Activated CD4-positive, alpha-beta memory T cell treated with anti-CD3 and anti-CD28 coated beads for 36 hours (primary cell): ENCODE measurements around the gene HNF1B. TPM values are rescaled to one million over a fixed set of nuclear protein-coding genes. Genes with fewer than 3 reads are reported as not detected.

Experiments
- CTCF ChIA-PET: fragments of 350-600 bp; sonication (Branson Sonifier 250); formaldehyde crosslinking; loops from one replicate; lab custom pipeline; 2021; ENCODE audit warnings: antibody characterized with exemption, inconsistent platforms; lab: Charles Lee
- POLR2A ChIA-PET: fragments of 350-600 bp; sonication (Branson Sonifier 250); formaldehyde crosslinking; loops from one replicate; lab custom pipeline; 2021; ENCODE audit warnings: antibody characterized with exemption; lab: Charles Lee
- DNase-seq: peaks from one replicate; pipeline ENCODE4 v3.0.0-alpha.2; 2020
- H3K27ac Mint-ChIP-seq: one replicate; pipeline ENCODE4 v1.8.0; 2021; ENCODE audit warnings: mixed read lengths
- H3K27me3 Mint-ChIP-seq: one replicate; pipeline ENCODE4 v1.8.0; 2021; ENCODE audit warnings: mixed read lengths
- H3K36me3 Mint-ChIP-seq: one replicate; pipeline ENCODE4 v1.8.0; 2021; ENCODE audit warnings: mixed read lengths
- H3K4me1 Mint-ChIP-seq: one replicate; pipeline ENCODE4 v1.8.0; 2021; ENCODE audit warnings: low read depth, mixed read lengths
- H3K4me3 Mint-ChIP-seq: one replicate; pipeline ENCODE4 v1.8.0; 2021; ENCODE audit warnings: mild to moderate bottlenecking, mixed read lengths
- H3K9me3 Mint-ChIP-seq: one replicate; pipeline ENCODE4 v1.8.0; 2021; ENCODE audit warnings: mixed read lengths
- intact Hi-C: fragments of 100-400 bp; cut with micrococcal nuclease; formaldehyde crosslinking; loops from one replicate; pipeline ENCODE4 v1.15.1; 2023
- total RNA-seq, 2 experiments: library from RNA; stranded (reverse); gene quantifications; one replicate each; pipeline ENCODE4 v1.2.3, GENCODE V29; 2021

The HNF1B gene
- total RNA-seq, 2 experiments from 2014 or later = not detected

DNA sequence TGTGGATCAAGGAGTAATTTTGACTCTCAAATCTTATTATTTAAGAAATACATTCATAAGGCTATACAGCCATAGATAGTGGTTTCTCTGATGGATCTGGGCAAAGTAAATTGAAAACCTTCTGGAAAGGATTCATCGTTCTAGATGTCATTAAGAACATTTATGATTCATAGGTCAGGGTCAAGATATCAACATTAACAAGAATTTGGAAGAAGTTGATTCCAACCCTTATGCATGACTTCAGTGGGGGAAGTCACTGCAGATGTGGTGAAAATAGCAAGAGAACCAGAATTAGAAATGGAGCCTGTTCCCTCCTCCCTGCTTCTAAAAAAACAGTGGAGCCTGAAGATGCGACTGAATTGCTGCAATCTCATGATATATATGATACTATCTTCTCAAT is 36.6 kb upstream of the HNF1B start:
- Mint-ChIP-seq H3K4me1 (no peaks in the 10 kb centered on the region), H3K27me3 (peaks cover 6% of the 10 kb centered on the region), H3K9me3 (no peaks in the 10 kb centered on the region), H3K27ac (no peak overlapping the region), H3K4me3 (no peak overlapping the region), H3K36me3 (no peaks in the 10 kb centered on the region)
- no peak for DNase-seq
- intact Hi-C loops = no loop called here
- POLR2A ChIA-PET = no interaction called here
- CTCF ChIA-PET = interaction anchor here (2.1 kb wide), 1 partner anchor 10 kb away, joined by 14 read pairs; no protein-coding TSS in a partner anchor

DNA sequence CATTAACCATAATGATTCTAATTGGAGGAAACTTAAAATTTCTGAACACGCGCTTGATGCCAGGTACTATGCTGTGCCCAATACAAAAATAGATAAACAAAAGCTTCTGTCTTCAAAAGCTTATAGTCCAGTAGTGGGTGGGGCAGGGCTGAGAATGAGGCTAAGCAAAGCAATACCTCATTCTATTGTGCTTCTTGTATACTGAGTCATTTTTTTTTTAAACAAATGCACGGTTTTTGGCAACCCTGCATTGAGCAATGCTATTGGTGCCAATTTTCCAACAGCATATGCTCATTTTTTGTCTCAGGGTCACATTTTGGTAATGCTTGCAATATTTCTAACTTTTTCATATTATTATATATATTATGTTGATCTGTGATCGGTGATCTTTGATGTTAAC is 34.7 kb upstream of the HNF1B start:
- Mint-ChIP-seq H3K4me3 (no peak overlapping the region), H3K4me1 (peaks cover 8% of the 10 kb centered on the region), H3K27ac (no peak overlapping the region), H3K27me3 (peaks cover 6% of the 10 kb centered on the region), H3K36me3 (no peaks in the 10 kb centered on the region), H3K9me3 (no peaks in the 10 kb centered on the region)
- DNase-seq = no peak
- POLR2A ChIA-PET = no interaction called here
- intact Hi-C loops = no loop called here
- CTCF ChIA-PET = interaction anchor here (1.3 to 2.1 kb wide), 2 partner anchors 9 to 12 kb away, joined by 3 to 14 read pairs; no protein-coding TSS in a partner anchor

DNA sequence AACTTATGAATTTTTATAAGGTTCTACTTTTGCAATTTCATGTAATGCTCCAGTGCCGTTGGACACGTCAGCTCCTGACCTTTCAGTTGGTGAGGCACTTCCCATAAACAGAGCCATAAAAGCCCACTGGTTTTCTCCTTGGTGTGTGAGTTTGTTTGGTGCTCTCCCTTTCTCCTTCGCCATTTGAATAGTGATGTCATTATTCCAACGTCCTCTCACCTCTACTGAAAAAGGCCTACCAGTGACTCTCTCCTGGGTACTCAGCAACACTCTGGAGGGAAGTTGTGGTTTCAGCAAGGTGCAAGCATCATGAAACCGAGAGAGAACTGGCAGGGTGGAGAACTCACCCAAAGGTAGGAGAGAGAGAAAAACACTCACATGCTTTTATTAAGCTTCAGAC is 29.6 kb upstream of the HNF1B start:
- ChIA-PET POLR2A (interaction anchor here (0.7 to 1.3 kb wide), 3 partner anchors 77 to 165 kb away, joined by 3 read pairs; no protein-coding TSS in a partner anchor), CTCF (interaction anchor here (0.9 kb wide), 1 partner anchor 42 kb away, joined by 3 read pairs; no protein-coding TSS in a partner anchor)
- no peak overlapping the region for H3K4me3 Mint-ChIP-seq
- peak overlapping the region; percentile 78 for H3K27ac Mint-ChIP-seq
- no peaks in the 10 kb centered on the region for H3K36me3 Mint-ChIP-seq
- peaks cover 2% of the 10 kb centered on the region for H3K27me3 Mint-ChIP-seq
- peaks cover 27% of the 10 kb centered on the region for H3K4me1 Mint-ChIP-seq
- DNase-seq = peak; percentile 69
- H3K9me3 Mint-ChIP-seq = no peaks in the 10 kb centered on the region
- intact Hi-C loops = loop anchor here (5.0 kb wide), 3 partner anchors 72 to 132 kb away; partner anchors contain the start of gene DDX52

DNA sequence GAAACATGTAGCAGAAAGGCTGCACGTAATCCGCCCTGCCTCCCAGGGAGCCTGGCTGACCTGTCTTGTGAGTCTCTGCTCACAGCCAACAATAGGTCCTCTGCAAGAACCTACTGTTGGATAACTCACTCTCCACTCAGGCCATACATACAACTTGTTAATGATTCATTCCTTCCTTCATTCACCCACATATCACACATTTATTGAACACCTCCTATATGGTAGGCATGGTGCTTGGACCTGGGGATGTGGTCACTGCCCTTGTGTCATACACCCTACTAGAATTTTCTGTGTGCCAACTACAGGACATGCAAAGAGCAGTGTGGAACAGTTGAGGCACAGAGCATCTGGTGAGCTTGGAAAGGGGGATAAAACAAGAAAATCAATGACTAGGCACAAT is 28.1 kb upstream of the HNF1B start:
- H3K9me3 Mint-ChIP-seq = no peaks in the 10 kb centered on the region
- ChIA-PET POLR2A (no interaction called here), CTCF (interaction anchor here (1.2 kb wide), 1 partner anchor 19 kb away, joined by 4 read pairs; no protein-coding TSS in a partner anchor)
- no peak overlapping the region for H3K4me3 Mint-ChIP-seq
- no peak for DNase-seq
- no peak overlapping the region for H3K27ac Mint-ChIP-seq
- H3K27me3 Mint-ChIP-seq = peaks cover 4% of the 10 kb centered on the region
- intact Hi-C loops = loop anchor here (5.0 kb wide), 3 partner anchors 71 to 131 kb away; partner anchors contain the start of gene DDX52
- H3K36me3 Mint-ChIP-seq = no peaks in the 10 kb centered on the region
- peaks cover 27% of the 10 kb centered on the region for H3K4me1 Mint-ChIP-seq

DNA sequence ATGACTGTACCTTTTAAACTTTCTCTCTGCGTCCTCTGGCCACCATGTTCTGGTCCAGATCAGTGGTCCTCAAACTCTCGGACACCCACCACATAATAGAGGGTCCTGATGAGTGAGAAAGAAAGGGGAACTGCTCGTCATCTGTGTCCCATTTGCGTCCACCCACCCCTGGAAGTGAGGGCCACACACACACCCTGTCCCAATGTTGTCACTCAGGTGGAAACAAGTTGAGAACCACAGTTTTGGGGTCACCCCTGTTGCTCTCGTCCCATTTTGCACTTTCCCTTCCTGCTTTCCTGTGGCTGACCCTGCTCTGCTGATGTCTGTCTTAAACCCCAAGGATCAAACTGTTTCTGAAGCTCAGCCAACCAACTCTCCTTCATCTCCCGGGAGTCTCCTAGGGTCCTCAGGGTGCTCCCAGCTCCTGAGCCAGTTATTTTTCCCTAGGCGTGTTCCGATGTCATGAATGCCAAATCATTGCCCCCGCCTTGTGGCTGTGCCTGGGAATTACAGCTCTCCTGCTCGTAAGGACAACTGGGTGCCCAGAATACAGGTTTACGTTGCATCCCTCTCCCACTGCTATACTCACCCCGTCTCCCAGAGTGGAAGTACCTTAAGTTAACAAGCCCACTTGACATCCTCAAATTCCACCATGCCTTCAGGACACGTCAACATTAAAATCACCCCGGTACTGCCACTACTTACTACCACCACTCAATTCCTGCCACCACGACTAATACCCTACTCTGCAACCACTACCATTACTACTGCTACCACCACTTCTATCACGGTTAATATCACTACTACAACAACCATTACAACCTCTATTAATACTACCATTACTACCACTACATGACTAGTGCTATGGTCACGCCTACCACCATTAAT is 26.0 kb upstream of the HNF1B start:
- peaks cover 12% of the 10 kb centered on the region for H3K27me3 Mint-ChIP-seq
- ChIA-PET CTCF (interaction anchor here (0.6 to 2.2 kb wide), 17 partner anchors 9 to 243 kb away, joined by 3 to 15 read pairs (median 3); partner anchors contain the start of gene HNF1B), POLR2A (no interaction called here)
- no peak overlapping the region for H3K27ac Mint-ChIP-seq
- no peaks in the 10 kb centered on the region for H3K9me3 Mint-ChIP-seq
- peak; percentile 62 for DNase-seq
- no peaks in the 10 kb centered on the region for H3K36me3 Mint-ChIP-seq
- H3K4me3 Mint-ChIP-seq = no peak overlapping the region
- H3K4me1 Mint-ChIP-seq = peaks cover 27% of the 10 kb centered on the region
- intact Hi-C loops = loop anchor here (5.0 kb wide), 3 partner anchors 69 to 129 kb away; partner anchors contain the start of gene DDX52

DNA sequence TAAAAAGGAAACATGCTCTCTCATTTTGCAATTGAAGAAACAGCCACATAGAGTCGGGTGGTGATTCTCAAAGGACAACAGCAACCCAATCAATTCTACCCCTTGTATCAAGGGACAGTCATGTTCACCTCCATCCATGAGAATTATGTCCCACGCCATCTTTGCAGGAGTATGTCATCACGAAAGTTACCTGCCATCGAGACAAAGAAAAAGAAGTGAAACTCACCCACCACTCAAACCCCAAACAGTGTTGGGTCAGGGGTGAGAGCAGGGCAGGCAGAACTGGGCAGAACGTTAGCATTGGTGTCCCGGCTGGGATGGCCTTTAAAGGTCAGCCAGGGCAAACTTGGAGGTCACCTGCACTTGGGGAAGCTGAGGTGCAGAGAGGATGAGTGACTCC is 24.2 kb upstream of the HNF1B start:
- Mint-ChIP-seq H3K4me1 (peaks cover 28% of the 10 kb centered on the region), H3K4me3 (no peak overlapping the region), H3K27me3 (peaks cover 20% of the 10 kb centered on the region), H3K9me3 (no peaks in the 10 kb centered on the region), H3K36me3 (no peaks in the 10 kb centered on the region), H3K27ac (no peak overlapping the region)
- ChIA-PET CTCF (interaction anchor here (1.2 to 2.2 kb wide), 3 partner anchors 23 to 65 kb away, joined by 4 to 15 read pairs (median 5); partner anchors contain the start of gene HNF1B), POLR2A (no interaction called here)
- intact Hi-C loops = no loop called here
- DNase-seq = no peak

DNA sequence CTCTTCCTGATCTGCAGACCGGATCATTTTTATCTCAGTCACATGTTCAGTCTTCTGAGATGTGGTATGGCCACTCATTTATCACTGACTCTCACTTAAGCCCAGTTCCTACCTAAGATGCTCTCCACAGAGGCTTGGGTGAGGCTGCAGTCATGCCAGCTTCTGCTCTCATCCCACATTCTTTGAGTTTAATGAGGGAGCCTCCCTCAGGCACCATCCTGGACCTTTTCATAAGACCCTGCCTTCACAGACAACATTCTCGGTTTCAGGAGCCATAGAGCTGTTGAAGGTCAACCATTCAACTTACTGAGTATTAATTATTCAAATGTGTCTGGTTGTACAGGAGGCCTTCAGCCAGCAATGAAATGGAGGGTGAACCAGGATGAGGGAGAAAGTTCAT is 23.6 kb upstream of the HNF1B start:
- CTCF ChIA-PET = no interaction called here
- Mint-ChIP-seq H3K4me1 (peaks cover 22% of the 10 kb centered on the region), H3K9me3 (no peaks in the 10 kb centered on the region)

DNA sequence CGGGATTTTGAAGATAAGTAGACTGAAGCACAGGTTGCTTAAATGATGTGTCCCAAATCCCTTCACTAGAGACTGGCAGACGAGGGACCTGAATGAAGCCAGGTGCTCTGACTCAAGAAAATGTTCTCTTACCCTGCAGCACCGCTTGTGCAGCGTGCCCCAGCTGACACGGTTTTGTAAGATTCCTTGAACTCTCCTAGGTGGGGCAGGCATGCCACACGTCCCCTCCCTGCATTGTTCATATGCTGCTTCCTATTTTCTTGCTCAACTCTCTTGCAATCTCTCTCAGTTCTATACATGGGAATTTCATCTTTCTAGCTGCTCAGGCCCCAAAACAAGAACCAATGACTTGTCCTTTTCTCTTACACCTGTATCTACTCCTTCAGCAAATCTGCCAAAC is 22.1 kb upstream of the HNF1B start:
- Mint-ChIP-seq H3K9me3 (no peaks in the 10 kb centered on the region), H3K27ac (no peak overlapping the region), H3K36me3 (no peaks in the 10 kb centered on the region), H3K4me3 (no peak overlapping the region), H3K27me3 (peaks cover 28% of the 10 kb centered on the region), H3K4me1 (peaks cover 14% of the 10 kb centered on the region)
- DNase-seq = no peak
- POLR2A ChIA-PET = interaction anchor here (0.6 kb wide), 1 partner anchor 38 kb away, joined by 3 read pairs; no protein-coding TSS in a partner anchor
- intact Hi-C loops = no loop called here
- CTCF ChIA-PET = no interaction called here

More for the DNA sequence above, 23.6 kb upstream of the HNF1B start:
- Mint-ChIP-seq H3K36me3 (no peaks in the 10 kb centered on the region), H3K27me3 (peaks cover 20% of the 10 kb centered on the region), H3K4me3 (no peak overlapping the region), H3K27ac (no peak overlapping the region)
- no peak for DNase-seq
- intact Hi-C loops = no loop called here
- POLR2A ChIA-PET = no interaction called here

DNA sequence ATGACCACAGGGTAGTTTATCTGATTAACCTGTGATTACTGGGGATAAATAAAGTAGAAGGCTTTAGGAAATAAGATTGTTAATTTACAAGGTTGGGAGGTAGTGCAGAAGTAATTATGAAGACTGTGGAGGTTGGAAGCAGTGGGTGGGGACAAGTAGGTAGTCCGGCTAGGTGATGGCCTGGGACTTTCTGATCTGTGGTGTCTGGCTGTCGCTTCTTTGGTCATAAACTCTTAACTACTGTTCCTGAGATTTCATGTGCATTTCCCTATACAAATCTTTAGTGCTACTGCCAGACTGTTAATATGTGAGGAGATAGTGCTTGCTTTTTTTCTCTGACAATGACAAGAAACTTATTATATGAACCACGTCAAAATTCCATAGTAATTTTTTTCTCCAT is 19.5 kb upstream of the HNF1B start:
- CTCF ChIA-PET = interaction anchor here (1.6 kb wide), 1 partner anchor 113 kb away, joined by 3 read pairs; no protein-coding TSS in a partner anchor
- H3K4me3 Mint-ChIP-seq = no peak overlapping the region
- intact Hi-C loops = no loop called here
- H3K4me1 Mint-ChIP-seq = peaks cover 20% of the 10 kb centered on the region
- DNase-seq = no peak
- H3K9me3 Mint-ChIP-seq = no peaks in the 10 kb centered on the region
- peaks cover 34% of the 10 kb centered on the region for H3K27me3 Mint-ChIP-seq
- no peaks in the 10 kb centered on the region for H3K36me3 Mint-ChIP-seq
- POLR2A ChIA-PET = no interaction called here
- no peak overlapping the region for H3K27ac Mint-ChIP-seq

DNA sequence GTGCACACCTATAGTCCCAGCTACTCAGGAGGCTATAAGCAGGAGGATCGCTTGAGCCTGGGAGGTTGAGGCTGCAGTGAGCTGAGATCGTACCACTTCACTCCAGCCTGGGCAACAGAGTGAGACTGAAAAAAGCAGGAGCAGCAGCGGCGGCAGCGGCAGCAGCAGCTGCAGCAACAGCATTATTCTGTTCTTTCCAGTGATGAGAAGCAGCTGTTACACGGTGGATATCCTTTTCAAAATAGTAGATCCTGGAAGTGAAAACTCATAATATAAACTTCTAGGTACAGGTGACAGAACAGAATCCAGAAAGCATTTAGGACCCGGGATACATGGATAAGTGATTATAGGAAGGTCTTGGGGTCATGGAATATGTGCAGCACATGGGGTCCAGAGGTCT is 17.8 kb upstream of the HNF1B start:
- CTCF ChIA-PET = no interaction called here
- POLR2A ChIA-PET = no interaction called here
- Mint-ChIP-seq H3K36me3 (no peaks in the 10 kb centered on the region), H3K27me3 (peaks cover 38% of the 10 kb centered on the region), H3K27ac (no peak overlapping the region), H3K4me1 (peaks cover 20% of the 10 kb centered on the region), H3K4me3 (no peak overlapping the region), H3K9me3 (no peaks in the 10 kb centered on the region)
- intact Hi-C loops = no loop called here
- DNase-seq = no peak

DNA sequence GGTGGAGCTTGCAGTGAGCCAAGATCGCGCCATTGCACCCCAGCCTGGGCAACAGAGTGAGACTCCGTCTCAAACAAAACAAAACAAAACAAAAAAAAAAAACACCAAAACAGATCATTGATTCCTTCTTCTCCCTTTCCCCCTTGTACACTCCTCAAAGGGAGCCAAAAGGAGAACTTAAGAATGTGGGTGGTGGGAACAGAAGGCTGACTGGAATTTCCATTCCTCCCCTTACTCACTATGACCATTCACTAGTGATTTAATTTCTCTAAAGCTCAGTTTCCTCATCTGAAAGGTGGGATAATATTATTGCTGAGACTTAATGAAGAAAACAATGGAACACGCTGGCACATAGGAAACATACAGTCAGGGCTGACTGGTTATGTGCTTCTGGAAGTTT is 17.1 kb upstream of the HNF1B start:
- H3K4me3 Mint-ChIP-seq = no peak overlapping the region
- ChIA-PET POLR2A (no interaction called here), CTCF (no interaction called here)
- DNase-seq = no peak
- peaks cover 35% of the 10 kb centered on the region for H3K27me3 Mint-ChIP-seq
- intact Hi-C loops = no loop called here
- no peaks in the 10 kb centered on the region for H3K9me3 Mint-ChIP-seq
- H3K27ac Mint-ChIP-seq = no peak overlapping the region
- H3K36me3 Mint-ChIP-seq = no peaks in the 10 kb centered on the region
- peaks cover 20% of the 10 kb centered on the region for H3K4me1 Mint-ChIP-seq

DNA sequence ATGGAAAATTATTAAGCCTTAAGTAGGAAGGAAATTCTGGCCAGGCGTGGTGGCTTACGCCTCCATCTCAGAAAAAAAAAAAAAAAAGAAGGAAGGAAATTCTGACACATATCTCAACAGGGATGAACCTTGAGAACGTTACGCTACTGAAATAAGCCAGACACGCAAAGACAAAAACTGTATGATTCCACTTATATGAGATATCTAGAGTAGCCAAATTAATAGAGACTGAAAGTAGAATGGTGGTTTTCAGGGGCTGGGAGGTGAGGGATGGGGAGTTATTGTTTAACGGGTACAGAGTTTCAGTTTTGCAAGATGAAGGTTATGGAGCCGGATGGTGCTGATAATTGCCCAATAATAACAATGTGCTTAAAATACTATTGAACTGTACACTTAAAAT is 16.2 kb upstream of the HNF1B start:
- H3K4me1 Mint-ChIP-seq = peaks cover 20% of the 10 kb centered on the region
- peaks cover 34% of the 10 kb centered on the region for H3K27me3 Mint-ChIP-seq
- DNase-seq = no peak
- H3K4me3 Mint-ChIP-seq = no peak overlapping the region
- POLR2A ChIA-PET = interaction anchor here (0.7 kb wide), 1 partner anchor 13 kb away, joined by 3 read pairs; no protein-coding TSS in a partner anchor
- no peak overlapping the region for H3K27ac Mint-ChIP-seq
- intact Hi-C loops = no loop called here
- H3K36me3 Mint-ChIP-seq = no peaks in the 10 kb centered on the region
- CTCF ChIA-PET = no interaction called here
- H3K9me3 Mint-ChIP-seq = no peaks in the 10 kb centered on the region
